Activated CD4-positive, alpha-beta T cell treated with anti-CD3 and anti-CD28 coated beads, Interleukin-2, Interleukin-4, amounts not matched to agents 100 ng/mL and 50 ng/mL, durations not matched to agents 16 hours and 8 hours (primary cell): Measurements from ENCODE around the gene HAGHL.

Experiments used
- DNase-seq: peaks from one replicate; pipeline ENCODE4 v3.0.0-alpha.2; 2020; ENCODE audit warnings: low spot score

The HAGHL gene

DNA sequence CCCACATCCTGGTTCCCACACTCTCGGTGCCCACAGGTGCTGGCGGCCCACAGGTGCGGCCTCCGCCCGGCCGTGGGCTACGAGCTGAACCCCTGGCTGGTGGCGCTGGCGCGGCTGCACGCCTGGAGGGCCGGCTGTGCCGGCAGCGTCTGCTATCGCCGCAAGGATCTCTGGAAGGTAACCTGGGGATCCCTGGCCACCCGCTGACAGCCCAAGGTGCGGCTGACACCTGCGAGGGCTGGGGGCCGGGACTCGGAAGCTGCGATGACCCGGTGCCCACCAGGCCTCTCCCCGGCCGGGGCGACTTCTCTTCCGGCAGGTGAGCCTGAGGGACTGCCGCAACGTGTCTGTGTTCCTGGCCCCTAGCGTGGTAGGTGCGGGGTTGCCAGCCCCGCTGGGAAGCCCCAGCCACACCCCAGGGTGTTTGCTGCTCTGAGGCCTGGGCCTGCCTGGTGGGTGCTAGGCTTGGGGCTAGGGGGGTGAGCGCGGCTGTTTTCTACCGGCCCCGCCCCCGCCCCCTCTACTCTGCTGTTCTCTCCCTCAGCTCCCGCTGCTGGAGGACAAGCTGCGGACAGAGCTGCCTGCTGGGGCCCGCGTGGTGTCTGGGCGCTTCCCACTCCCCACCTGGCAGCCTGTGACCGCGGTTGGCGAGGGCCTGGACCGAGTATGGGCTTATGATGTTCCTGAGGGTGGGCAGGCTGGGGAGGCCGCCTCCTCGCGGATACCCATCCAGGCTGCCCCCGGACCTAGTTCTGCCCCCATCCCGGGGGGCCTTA is 5.0 kb upstream of the HAGHL start:
- no peak for DNase-seq

DNA sequence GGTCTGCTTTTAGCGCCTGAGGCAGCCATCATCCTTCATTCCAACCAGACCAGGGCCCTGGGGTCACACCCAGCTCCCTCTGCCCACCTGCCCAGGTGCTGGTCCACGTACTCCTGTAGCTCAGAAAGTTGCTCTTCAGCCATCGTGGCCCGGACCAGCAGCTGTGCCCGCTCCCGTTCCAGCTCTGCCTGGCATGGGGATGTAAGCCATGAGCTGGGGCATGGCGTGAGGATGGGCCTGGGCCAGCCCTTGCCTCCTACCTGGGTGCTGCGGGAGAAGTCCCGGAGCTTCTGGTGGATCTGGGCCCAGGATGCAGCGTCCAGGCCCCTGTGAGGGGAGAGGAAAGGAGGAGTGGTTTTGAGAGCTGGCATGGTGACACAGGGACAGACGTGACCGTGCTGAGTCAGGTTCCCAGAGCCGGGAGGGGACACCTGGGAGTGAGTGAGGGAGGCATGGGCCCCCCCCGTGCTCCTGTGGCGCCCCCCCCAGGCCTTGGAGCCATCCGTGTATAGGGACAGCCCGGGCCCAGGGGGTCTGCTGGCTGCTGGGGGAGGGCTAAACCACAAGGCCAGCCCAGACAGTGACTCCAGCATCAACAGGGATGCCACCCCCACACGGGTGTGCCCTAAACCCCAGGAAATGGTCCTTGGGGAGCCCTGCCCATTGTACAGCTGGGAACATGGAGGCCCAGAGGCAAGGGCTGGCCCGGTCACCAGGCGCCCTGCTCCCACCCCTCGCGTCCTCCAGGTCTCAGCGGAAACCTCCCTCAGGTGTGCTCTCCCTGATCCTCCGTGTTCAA is 3.9 kb upstream of the HAGHL start:
- no peak for DNase-seq

DNA sequence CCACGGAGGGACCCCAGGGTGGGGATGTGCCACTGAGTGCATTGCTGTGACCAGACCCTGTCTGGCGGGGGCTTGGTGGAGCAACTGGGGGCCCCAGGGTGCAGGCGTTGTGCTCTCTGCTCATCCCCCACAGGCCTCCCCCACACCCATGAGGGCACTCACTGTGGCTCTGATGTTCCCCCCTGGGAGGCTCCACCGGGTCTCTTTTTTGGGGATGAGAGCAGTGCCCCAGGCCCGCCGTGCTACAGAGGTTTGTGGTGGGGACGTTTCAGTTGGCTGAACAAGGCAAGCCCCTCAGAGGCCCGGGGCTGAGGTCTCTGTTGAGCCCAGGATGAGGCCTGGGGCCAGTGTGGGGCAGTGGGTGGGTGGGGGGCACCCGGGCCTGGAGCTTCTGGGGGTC is 3.2 kb upstream of the HAGHL start:
- no peak for DNase-seq

DNA sequence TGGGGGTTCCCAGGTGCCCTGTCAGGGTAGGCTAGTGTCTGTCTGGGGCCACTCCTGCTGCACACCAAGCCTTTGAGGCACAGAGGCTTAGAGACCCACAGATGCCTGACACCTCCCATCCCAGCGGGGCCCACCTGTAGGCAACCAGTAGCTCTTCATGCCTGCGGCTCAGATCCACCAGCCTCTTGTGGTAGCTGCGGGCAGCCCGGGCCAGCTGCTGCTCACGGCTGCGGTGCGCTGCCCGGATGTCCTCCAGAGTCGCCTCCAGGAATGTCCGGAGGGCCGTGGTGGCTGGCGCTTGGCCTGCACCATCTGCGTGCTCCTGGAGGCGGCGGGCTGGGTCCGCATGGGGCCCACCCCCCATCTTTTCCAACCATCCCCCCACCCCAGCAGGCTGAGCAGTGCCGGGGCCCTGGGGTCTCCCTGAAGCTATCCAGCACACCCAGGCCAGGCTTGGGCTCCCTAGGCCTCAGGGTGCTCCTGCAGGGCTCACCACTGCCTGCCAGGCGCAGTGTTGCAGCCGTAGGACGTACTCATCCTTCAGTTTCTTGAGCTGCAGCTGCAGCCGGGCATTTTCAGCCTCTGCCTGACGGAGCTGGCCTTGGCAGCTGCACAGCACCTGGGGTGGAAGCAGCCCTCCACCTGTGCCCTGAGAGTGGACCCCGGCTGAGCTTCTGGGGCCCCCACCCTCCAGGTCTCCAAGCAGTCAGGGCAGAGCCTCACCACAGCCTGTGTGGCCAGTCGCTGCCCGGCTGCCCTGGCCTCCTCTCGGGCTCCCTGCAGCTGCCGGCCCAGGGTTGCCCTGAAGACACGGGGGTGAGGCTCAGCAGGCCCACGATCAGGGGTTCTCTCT is 2.5 kb upstream of the HAGHL start:
- no peak for DNase-seq

DNA sequence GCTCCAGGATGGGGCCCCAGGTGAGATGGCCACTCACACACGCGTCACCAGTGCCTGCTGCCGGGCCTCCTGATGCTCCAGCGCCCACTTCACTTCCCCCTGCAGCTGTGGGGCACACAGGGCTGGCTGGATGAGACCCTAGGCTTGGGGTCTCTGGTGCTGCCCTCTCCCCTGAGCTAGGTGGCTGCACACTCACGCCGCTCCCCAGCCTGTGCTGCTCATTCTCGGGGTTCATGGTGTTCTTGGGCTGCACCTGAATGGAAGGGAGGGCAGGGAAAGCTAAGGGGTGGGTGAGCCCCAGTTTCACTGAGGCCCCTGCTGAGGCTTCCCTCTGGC is 1.9 kb upstream of the HAGHL start:
- no peak for DNase-seq

DNA sequence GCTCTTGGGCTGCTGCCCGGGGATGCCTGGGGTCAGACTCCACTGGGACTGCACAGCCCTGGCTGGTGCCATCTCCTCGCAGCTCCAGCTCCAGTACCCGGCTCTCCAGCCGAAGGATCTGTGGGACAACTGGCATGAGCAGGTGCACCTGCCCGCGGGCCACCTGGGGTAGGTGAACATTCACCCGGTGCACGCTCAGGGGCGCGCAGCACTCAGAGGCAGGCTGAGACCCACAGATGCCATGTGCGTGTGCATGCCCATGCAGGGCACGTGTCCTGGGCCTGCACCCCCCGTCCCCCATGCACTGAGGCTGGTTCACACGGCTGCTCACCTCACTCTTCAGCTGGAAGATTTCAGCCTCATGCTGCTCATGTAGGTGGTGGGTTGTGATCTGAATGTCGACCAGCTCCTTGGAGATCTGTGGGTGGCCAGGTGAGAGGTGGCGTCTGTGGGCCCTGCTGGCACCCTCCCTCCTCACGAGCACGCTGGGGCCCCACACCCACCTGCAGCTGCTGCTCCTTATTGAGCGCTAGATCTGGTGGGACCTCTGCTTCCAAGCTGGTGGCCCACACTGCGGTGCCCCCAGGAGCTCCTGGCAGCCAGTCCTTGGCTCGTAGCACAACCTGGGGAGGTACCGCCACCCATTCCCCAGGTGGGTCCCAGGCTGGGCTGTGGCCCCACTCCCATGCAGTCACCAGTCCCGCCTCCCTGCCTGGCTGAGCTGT is 1.3 kb upstream of the HAGHL start:
- no peak for DNase-seq

DNA sequence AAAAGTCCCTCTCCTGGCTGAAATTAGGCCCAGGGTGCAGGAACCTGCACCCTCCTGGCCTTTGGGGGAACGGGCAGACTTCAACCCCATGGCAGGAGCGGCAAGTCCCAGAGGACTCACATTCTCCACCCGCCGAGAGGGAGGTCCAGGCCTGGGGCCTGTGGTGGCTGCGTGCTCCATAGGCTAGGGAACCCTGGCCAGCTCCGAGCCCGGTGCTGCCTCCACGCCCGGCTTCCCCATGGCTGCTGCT is 793 bp upstream of the HAGHL start:
- no peak for DNase-seq

DNA sequence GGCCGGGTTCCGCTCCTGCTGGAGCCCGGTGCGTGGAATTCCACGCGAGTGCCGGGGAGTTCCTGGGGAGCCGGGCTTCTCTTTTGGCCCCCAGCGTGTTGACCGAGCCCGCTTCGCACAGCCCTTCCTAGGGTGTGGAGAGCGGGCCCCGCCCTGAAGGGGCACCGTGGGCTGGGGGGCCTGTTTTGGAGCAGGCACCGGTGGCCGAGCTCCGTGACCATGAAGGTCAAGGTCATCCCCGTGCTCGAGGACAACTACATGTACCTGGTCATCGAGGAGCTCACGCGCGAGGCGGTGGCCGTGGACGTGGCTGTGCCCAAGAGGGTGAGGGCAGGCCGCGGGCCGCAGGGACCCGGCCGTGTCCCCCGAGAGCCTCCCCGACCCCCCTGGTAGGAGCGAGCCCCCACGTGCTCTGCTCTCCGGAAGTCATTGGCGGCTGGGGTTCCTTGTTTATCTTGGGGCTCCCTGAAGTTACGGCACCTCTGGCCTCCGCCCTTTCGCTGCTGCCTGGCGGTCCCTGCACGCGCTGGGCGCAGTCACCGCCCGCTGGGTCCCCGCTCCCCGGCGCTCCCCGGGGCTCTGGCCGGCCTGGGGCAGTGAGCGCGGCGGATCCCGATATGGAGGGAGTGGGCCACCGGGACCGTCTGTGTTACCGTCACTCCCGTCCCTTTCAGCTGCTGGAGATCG is 528 bp downstream of the HAGHL start:
- no peak for DNase-seq

DNA sequence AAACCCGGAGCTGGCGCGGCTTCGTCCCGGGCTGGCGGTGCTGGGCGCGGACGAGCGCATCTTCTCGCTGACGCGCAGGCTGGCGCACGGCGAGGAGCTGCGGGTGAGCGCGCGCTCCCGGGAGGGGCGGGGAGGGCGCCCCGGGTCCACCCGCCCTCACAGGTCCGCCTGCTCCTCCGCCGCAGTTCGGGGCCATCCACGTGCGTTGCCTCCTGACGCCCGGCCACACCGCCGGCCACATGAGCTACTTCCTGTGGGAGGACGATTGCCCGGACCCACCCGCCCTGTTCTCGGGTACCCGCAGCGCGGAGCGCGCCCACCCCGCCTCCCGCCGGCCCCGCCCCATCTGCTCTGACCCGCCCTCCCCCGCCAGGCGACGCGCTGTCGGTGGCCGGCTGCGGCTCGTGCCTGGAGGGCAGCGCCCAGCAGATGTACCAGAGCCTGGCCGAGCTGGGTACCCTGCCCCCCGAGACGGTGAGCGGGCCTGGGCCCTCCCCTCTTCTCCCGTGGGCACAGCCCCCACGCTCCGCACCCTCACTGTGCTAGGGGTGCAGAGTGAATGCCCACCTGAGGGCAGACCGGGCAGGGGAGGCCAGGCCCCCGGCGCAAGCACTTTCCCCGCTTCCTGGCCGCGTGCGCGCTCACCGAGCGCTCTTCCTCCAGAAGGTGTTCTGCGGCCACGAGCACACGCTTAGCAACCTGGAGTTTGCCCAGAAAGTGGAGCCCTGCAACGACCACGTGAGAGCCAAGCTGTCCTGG is 1.4 kb downstream of the HAGHL start:
- DNase-seq = peak; percentile 67

DNA sequence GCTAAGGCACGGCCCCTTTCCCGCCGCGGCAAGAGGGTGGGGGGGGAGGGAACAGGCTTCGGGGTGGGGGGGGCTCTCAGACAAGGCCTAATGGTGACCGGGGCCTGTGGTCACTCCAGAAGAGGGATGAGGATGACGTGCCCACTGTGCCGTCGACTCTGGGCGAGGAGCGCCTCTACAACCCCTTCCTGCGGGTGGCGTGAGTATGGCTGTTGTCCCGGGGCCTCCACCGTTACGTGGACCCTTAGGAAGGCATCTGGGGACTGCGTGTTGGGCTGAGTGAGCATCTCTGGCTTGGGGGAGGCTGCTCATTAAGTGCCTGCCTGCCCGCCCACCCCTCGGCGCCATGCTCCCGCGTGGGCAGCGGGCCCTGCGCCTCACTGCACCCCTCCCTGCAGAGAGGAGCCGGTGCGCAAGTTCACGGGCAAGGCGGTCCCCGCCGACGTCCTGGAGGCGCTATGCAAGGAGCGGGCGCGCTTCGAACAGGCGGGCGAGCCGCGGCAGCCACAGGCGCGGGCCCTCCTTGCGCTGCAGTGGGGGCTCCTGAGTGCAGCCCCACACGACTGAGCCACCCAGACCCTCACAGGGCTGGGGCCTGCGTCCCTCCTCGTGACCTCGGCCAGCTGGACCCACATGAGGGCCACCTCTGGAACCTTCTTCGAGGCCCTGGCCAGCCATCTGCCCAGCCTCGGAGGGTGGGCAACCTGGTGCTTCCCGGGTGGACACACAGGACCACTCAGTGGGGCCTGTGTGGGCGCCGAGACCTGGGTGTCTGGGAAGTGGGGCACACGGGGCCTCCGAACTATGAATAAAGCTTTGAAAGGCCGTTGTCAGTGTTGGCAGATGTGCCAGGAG is 2.2 kb downstream of the HAGHL start:
- DNase-seq = no peak

DNA sequence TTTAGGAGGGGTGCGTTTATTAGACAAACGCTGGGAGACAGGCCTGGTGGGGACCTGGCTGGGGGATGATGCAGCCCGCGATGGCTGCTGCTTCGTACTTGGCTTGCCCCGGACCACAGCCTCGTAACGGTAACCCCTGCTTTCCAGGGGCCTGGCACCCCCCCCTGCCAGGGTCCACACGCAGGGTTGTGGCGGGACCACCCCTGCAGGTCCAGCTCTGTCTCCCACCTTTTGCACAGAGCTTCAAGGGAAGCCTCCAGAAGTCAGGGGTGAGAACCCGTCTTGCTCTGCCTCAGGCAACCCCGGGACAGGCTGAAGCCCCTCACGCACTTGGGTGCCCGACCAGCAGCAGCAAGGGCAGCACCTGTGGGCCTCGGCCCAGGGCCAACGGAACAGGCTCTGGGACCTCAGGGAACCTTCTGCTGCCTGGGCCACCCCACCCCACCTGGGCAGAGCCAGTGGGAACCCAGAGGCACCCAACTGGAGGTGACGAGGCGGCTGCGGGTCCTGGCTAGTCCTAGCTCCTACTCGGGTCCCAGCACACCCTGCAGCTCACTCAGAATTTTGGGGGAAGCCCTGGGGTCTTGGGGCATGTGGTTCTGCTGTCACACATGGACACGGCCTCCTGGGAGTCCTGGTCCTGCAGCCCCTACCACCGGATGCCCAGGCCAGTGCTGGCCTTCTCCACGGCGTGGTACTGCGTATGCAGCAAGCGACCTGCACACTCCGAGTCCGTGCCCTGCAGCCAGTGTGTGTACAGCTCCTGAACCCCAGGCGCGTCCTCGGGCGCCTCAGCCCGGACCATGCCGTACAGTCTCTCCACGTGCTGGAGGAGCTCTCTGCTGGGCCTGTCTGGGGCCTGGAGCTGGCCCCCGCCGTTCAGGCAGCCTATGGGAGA is 3.1 kb downstream of the HAGHL start:
- DNase-seq = no peak

DNA sequence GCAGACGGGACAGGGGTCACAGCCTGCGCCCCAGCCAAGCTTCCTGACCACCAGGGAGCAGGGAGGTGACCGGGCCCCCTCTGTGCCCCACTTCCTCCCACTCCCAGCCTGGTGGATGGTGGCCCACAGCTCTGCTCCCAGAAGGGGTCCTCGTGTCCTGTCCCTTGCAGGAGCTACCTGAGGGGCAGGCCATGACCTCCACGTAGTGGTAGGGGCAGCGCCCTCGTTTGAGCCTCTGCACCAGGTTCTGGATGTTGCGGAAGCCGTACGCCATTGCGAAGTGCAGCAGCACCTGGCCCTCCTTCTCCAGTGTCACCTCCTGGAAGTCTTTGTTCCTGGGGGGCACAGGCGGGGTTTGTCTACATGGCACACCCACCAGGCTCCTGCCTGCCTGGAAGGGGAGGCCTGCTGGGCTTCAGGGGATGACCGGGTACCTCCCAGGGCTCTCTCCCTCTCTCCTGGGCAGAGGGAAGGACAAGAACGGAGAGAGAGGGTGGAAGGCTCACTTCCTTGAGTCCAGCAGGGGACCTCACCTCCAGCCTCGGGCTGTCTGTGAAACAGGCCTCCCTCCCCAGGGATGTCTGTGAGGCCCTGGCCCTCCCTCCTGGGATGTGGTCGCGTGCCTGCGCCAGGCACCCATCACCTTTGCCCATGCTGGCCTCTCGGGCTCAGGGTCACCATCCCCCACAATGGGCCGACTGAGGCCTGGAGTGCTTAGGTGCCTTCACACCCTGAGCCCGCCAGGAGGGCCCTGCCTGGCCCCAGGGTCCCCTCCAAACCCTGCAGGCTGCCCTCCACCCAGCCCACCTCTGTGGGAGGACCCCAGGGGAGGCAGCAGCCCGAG is 4.0 kb downstream of the HAGHL start:
- DNase-seq = no peak

DNA sequence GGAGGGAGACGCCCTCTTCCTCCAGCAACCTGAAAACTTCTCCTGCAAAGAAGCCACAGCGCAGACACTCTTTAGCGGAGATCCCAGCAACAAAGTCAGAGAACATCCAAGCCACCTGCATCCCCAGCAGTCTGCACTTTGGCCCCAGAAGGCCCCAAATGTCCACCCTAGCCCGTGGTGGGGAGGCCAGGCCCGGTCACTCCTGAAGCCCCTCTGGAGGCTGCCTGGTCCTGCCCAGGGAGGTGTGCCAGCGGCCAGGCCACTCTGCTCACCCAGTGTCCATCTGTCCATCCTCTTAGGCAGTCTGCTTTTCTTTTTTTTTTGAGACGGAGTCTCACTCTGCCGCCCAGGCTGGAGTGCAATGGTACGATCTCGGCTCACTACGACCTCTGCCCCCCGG is 5.4 kb downstream of the HAGHL start:
- DNase-seq = no peak

DNA sequence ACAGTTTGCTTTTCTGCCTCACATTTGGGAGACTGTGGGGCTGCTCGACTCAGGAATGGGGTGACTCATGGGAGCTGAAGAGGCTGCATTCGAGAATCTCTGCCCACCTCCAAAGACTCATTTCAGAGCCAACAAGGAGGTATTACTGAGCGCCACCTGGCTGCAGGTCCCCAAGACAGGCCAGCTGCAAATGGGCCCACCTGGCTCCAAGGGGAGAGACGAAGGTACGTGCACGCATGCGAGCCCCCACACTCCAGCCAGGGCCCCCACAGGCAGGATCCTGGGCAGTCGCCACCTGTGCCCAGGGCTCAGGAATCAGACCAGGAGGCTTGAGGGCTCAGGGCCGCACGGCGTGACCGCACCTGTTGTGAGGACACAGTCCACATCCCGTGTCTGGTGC is 6.0 kb downstream of the HAGHL start:
- no peak for DNase-seq

DNA sequence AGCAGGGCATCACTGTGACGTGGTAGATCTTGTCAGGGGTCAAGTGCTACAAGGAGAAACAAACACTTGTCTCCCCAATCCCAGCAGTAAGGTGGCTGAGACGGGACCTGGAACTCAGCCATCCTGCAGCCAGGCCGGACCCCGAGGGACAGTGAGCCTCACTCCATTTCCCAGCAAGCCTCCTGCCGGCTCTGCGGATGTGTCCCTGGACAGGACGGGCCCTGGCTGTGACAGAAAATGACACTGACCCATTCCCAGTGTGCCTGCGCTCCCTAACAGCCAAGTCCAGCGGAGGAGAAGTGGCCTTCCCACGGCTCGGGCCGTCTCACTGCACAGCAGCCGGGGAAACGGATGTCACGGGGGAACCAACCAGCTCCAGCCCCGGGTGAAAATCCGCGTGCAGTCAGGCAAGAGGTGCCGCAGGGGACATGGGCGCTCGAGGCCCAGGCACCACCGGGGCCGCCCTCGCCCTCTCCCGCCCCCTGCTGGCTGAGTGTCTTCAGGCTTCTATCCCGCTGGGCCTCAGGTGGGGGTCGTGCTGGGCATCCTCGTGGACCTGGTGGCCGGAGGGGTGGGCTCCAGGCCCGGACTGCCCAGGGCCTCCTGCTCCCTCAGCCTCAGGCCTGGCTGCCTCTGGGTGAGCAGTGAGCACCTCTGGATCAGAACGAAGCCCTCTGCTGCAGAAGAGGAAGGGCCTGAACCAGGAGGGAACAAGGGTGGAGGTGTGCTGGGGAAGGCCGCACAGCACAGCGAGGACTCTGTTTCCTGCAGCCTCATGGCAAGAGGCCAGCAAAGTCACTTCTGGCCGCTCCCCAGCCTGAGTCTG is 6.7 kb downstream of the HAGHL start:
- no peak for DNase-seq

DNA sequence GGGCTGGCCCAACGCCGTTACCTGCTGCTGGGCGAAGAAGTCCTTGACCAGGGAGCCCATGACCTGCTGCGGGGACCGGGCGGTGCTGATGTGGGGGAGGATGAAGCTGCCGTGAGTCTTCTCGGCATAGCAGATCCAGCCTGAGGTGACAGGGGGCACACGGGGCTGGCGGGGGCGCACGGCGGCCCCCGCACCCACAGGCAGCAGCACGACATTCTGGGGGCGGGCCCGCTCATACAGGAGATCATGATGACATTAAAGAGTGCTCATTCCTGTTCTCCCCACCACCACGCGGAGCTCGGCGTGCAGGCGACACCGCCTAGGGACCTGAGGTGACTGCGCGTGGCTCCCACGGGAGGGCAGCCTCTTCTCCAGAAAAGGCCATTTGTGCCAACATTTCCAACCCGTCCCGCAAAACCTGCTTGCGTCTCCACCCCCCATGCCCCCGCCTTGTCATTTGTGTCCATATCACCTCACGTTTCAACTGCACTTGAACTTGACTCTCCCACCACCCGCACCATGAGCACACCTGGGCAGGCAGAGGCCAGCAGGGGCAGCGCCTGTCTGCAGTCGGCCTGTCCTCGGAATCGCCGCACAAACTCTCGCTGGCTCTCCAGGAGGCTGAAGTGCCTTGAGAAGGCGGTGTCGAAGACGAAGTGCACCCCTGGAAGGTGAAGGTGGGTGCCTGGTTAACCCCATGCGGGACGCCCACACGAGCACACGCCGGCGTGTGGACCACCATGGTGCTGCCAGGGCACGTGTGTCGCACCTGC is 7.5 kb downstream of the HAGHL start:
- no peak for DNase-seq
